ENCODE measurements around the gene CFAP70. TPM values are rescaled to one million over a fixed set of nuclear protein-coding genes. Genes with fewer than 3 reads are reported as not detected.

The CFAP70 gene
- total RNA-seq, 2 experiments from 2014 or later, result 0.20 to 0.31 TPM

DNA sequence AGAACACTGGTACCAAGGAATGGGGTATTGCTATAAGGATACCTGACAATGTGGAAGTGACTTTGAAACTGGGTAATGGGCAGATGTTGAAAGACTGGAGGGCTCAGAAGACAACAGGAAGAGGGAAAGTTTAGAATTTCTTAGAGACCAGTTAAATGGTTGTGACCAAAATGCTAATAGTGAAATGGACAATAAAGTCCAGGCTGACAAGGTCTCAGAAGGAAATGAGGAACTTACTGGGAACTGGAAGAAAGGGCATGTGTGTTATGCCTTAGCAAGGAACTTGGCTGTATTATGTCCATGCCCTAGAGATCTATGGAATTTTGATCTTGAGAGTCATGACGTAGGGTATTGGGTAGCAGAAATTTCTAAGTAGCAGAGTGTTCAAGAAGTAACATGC, 152.8 kb downstream of the CFAP70 start:
- Mint-ChIP-seq H3K27ac (no peak overlapping the region), H3K4me1 (ENCODE audit: low read depth) (no peaks in the 10 kb centered on the region), H3K27me3 (ENCODE audit: low read depth) (no peaks in the 10 kb centered on the region), H3K36me3 (ENCODE audit: low read depth) (peaks cover 9% of the 10 kb centered on the region), H3K9me3 (no peaks in the 10 kb centered on the region), H3K4me3 (no peak overlapping the region)
- no peak for DNase-seq
- intact Hi-C loops (cut with micrococcal nuclease), result no loop called here
- CTCF ChIA-PET, result no interaction called here

DNA sequence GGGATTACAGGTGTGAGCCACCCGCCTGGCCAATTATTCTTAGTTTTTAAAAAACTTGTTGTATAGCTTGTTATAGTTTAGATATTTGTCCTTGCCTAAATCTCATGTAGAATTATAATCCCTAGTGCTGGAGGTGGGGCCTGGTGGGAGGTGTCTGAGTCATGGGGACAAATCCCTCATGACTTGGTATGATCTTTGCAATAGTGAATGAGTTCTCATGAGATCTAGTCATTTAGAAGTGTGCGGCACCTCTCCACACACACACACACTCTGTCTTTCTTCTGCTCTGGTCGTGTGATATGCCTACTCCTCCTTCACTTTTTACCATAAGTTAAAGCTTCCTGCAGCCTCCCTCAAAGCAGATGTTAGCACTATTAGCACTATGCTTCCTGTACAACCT, 153.6 kb downstream of the CFAP70 start:
- intact Hi-C loops (cut with micrococcal nuclease), result no loop called here
- Mint-ChIP-seq H3K4me1 (ENCODE audit: low read depth) (no peaks in the 10 kb centered on the region), H3K36me3 (ENCODE audit: low read depth) (peaks cover 6% of the 10 kb centered on the region), H3K27me3 (ENCODE audit: low read depth) (no peaks in the 10 kb centered on the region), H3K4me3 (no peak overlapping the region), H3K9me3 (no peaks in the 10 kb centered on the region), H3K27ac (no peak overlapping the region)
- no peak for DNase-seq
- CTCF ChIA-PET, result no interaction called here

Other genes starting within 250 kb of the CFAP70 start
- under 1 TPM; 0.72 to 0.83 TPM for gene NUDT13, start 248.4 kb downstream of the CFAP70 start, total RNA-seq
- 10 to 100 TPM; 26.5 to 28.1 TPM for gene ECD, start 190.9 kb downstream of the CFAP70 start, total RNA-seq
- 10 to 100 TPM; 13.3 to 13.7 TPM for gene FAM149B1, start 190.7 kb downstream of the CFAP70 start, total RNA-seq
- gene DNAJC9, start 111.6 kb downstream of the CFAP70 start, total RNA-seq, result 10 to 100 TPM; 55.2 to 57.2 TPM
- 100 to 1,000 TPM; 140 to 145 TPM for gene MRPS16, start 106.2 kb downstream of the CFAP70 start, total RNA-seq
- gene ANXA7, start 55.2 kb upstream of the CFAP70 start, total RNA-seq, result 100 to 1,000 TPM; 130 to 134 TPM
- 1 to 10 TPM; 1.6 to 1.9 TPM for gene MSS51, start 74.7 kb upstream of the CFAP70 start, total RNA-seq
- gene PPP3CB, start 137.2 kb upstream of the CFAP70 start, total RNA-seq, result 10 to 100 TPM; 34.9 to 35.8 TPM
- 1 to 10 TPM; 3.5 to 3.8 TPM for gene USP54, start 232.5 kb upstream of the CFAP70 start, total RNA-seq

Data from activated naive CD4-positive, alpha-beta T cell treated with anti-CD3 and anti-CD28 coated beads for 36 hours (primary cell).